Esophagus mucosa (tissue), 1 donor: ENCODE data around the gene TMEM121. TPM values are rescaled to one million over a fixed set of nuclear protein-coding genes. Genes with fewer than 3 reads are reported as not detected.

Experiments used
- ATAC-seq: fragments of 200-7000 bp; cut with Tn5 transposase; one replicate; pipeline ENCODE4 v1.9.1; 2020
- total RNA-seq: library from RNA; stranded (reverse); gene quantifications from one replicate; pipeline ENCODE4 v1.2.4, GENCODE V29; 2023
- donor health status: DM: yes; HTN: yes; CAD: no.

The TMEM121 gene
- total RNA-seq, 1 donor from 2014 or later, result 0.48 TPM

DNA sequence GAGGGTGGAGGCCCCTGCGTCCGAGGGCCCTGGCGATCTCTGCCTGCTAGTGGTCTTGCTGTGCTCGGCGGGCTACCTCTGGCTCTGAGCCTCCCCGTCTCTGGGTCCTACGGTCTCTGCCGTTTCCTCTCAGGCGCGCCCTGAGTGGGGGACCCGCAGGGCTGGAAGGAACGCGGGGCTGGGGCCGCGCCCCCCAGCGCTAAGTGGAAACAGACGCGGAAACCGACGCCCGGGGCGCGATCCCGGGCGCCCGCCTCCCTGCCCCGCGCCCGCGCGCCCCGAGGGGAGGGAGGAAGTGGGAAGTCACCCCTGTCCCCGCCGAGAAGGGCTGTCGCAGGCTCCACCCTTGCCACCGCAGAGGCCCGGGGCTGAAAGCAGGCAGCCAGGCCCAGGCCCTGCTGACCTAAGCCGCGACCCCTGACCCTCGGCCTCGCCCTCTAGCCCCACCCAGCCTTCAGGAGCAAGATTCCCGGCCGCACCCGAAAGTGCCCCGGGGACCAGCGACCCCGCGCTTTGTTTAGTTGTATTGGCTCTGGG, 38.9 kb upstream of the TMEM121 start:
- no peak for ATAC-seq

GRCh38 chr14:105487986-105488777, 38.2 kb upstream of the TMEM121 start:
- no peak for ATAC-seq

GRCh38 chr14:105488781-105489541, 37.4 kb upstream of the TMEM121 start:
- no peak for ATAC-seq

DNA sequence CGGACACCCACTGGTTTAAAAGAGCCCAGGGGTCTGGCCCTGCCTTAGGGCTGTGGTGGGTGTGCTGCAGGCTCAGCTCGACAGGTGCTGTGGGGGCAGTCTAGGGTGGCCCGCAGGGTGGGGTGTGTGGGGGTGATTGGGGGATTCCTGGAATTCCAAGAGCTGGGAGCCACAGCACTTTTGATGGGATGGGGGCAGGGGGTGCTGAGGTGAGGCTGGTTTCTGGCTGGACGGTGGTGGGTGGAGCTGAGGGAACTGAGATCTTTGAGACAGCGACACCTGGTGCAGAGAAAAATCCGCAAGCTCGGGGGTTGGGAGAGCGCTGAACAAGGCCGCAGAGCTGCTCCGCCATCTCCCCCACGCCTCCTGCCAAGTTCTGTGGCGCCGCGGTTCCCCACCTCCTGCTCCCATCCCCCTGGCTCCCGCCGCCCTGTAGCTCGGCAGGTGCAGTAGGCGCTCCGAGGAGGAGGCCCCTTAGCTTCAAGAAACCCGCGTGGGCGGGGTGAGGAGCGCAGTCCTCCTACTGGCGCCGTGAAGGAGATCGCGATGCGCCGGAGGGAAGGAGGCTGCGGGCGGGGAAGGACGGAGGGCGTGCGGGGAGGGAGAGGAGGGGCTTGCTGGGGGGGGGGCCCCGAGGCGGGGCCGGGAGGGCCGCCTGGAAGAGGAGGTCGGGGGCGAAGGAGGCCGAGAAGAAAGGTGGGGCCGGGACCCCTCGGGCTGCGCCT, 36.7 kb upstream of the TMEM121 start:
- ATAC-seq, result peak; percentile 14

GRCh38 chr14:105490267-105490571, 36.2 kb upstream of the TMEM121 start:
- ATAC-seq, result no peak

- peak; percentile 84 for ATAC-seq
These were observed 35.6 kb upstream of the TMEM121 start, which contains the start of gene TEDC1 for GRCh38 chr14:105490572-105491365. TEDC1 (plus strand) TSS chr14:105491246; CDS start chr14:105491376, 130 bp downstream.

GRCh38 chr14:105491366-105491973, 34.9 kb upstream of the TMEM121 start:
- ATAC-seq, result peak; percentile 49

DNA sequence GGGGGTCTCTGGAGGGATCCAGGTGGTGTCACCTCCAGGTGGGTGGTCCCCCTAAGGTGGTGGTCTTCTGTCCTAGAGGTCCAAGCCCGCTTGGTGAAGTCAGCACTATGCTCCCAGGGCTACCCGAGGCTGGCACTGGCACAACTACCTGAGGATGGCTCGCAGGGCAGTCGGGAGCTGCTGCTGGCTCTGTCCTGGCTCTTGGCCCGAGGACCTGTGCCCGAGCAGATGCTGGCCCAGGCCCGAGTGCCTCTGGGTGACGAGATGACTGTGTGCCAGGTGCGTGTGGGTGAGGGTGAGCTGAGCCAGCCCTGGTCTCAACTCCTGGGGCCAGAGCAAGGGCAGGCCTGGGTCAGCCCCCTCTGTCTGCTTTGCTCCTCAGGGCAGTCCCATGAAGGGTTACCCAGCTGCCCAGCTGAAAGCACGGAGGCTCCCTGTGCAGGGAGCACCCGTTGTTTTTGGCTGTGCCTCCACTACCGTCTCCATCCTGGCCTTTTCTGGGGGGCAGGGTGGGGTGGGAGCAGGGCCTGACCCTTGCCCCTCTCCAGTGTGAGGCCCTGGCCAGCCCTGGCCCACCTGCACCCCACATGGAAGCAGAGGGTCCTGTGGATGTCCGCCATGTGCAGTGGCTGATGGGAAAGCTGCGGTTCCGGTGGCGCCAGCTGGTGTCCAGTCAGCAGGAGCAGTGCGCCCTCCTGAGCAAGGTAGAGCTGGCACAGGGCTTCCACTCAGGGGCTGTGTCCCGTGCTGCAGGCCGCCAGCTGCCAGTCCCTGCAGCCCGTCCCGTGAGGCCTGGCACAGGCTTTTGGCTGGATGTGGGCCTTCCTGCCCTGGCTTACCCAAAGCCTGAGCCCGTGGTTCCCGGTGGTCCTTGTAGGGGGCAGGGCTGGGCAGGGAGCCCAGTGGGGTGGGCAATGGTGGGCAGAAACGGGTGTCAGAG, 34.1 kb upstream of the TMEM121 start:
- no peak for ATAC-seq

- no peak for ATAC-seq
These were observed 33.2 kb upstream of the TMEM121 start for GRCh38 chr14:105492971-105493871.

DNA sequence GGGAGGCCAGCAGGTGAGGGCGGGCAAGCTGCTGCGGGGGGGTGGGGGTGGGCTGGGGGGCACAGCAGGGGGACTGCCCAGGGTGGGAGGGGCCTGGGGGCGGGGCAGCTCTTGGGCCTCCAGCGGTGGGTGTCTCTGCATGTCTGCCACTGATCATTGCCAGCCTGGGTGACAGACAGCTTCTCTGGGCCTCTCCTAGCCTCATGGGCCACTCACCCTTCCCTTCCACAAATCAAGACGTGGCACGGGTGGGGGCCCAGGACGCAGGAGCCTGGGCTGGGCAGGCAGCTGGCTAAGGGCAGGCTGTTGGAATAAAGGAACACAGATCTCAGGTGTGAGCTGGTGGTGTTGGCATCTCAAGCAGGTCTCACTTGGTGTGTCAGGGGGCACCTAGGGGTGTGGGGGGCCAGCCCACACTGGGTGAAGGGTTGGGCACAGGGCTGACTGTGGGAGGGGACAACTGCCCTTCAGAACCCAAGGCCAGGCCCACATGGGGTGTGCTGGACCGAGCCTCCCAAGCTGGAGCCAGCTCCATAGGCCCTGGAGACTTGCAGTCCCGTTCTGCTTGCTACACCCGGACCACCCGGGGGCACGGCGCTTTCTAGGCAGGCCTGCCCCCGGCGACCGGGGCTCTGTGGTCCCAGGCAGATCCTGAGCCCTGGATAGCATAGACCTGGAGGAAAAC, 32.3 kb upstream of the TMEM121 start:
- no peak for ATAC-seq

GRCh38 chr14:105494606-105494929, 31.8 kb upstream of the TMEM121 start:
- ATAC-seq, result no peak

- ATAC-seq, result no peak
These were observed 31.0 kb upstream of the TMEM121 start for GRCh38 chr14:105495101-105495989.

GRCh38 chr14:105495990-105496830, 30.2 kb upstream of the TMEM121 start:
- no peak for ATAC-seq

DNA sequence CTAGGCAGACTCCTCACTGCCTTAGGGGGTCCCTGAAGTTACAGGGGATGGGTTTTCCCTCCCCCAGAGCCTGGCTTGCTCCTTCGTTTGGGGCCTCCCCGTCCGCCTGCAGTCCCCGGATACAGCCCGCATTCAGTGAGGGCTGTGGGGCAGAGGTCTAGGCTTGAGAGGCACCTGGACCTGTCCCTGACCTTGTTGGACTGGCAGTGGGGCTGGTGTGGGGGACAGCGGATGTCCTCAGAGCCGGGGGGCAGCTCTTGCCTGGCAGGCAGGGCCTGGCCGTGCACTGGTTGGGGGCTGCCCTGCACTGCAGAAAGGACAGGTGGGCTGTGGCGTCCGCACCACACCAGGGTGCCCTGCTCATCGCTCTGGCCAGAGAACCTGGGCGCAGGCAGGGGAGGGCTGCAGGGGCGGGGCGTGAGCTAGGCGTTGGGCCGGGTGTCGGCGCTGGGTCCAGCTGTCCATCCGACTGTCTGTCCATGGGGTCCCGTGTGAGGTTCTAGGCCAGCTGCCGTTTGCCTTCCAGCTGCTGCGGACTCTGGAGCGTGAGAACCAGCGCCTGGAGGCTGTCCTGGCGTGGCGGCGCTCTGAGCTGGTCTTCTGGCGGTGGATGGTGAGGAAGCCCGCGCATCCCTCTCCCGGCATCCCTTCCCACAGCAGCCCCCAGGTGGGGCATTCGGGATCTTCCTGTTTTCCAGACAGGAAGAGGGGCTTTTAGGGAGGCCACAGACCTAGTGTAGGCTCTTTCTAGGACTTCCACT, 29.4 kb upstream of the TMEM121 start:
- no peak for ATAC-seq

GRCh38 chr14:105497671-105498429, 28.5 kb upstream of the TMEM121 start:
- ATAC-seq, result no peak
